Measurements from ENCODE around the gene LRIT3. TPM values are rescaled to one million over a fixed set of nuclear protein-coding genes. Genes with fewer than 3 reads are reported as not detected.

Gene LRIT3
- total RNA-seq, 1 donor from 2014 or later: 0.07 TPM

DNA sequence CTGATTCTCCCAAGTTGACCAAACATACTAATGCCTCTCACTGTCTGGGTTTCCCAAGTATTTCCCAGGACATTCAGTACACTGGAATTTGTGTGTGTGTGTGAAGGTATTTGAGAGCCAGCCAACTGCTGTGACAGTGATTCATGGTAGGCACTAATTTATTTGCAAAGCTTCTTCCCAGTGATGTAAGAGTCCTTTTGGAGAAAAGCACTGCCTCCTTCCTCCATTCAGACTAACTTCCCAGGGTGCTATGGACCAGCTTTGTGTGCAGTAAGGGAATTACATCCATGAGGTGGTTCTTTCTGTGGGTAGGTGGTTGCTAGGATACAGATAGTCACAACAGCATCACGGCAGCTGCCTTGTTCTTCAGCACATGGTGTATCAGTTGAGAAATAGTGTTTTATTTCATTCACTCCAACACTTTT lies 73.5 kb downstream of the LRIT3 start:
- intact Hi-C loops (cut with micrococcal nuclease): no loop called here
- H3K36me3 Mint-ChIP-seq (ENCODE audit: low read depth): no peaks in the 10 kb centered on the region
- no peaks in the 10 kb centered on the region for H3K9me3 Mint-ChIP-seq
- H3K4me3 Mint-ChIP-seq (ENCODE audit: low read depth): no peak overlapping the region
- H3K4me1 Mint-ChIP-seq (ENCODE audit: low read depth): no peaks in the 10 kb centered on the region
- no peak for DNase-seq (ENCODE audit: low spot score)
- H3K27me3 Mint-ChIP-seq (ENCODE audit: low read depth): peaks cover 10% of the 10 kb centered on the region
- H3K27ac Mint-ChIP-seq: no peak overlapping the region

Other genes with a start within 250 kb of the LRIT3 start
- gene CASP6, start 144.7 kb upstream of the LRIT3 start, total RNA-seq: 26.7 and 31.8 TPM in 2 replicates
- 7.9 and 10.4 TPM in 2 replicates for gene PLA2G12A, start 118.0 kb upstream of the LRIT3 start, total RNA-seq
- 0.21 and 0.62 TPM in 2 replicates for gene CFI, start 46.1 kb upstream of the LRIT3 start, total RNA-seq
- gene GAR1, start 32.3 kb upstream of the LRIT3 start, total RNA-seq: 43.6 and 44.8 TPM in 2 replicates
- gene RRH, start 20.1 kb upstream of the LRIT3 start, total RNA-seq: 0.16 TPM in 1 of 2 replicates, not detected in the other
- not detected in 2 replicates for gene EGF, start 64.8 kb downstream of the LRIT3 start, total RNA-seq

All from activated T-helper 2 cell treated with anti-CD3 and anti-CD28 coated beads, Interferon-gamma antibody, Interleukin-2, Interleukin-4, amounts not matched to agents 10 μg/mL and 5 μg/mL and 100 μg/mL, durations not matched to agents 14 hours and 24 hours and 36 hours (primary cell).